Fibroblast of the aortic adventitia (primary cell): ENCODE results near the gene CASP2. TPM values are rescaled to one million over a fixed set of nuclear protein-coding genes. Genes with fewer than 3 reads are reported as not detected.

ENCODE experiments used
- DNase-seq: peaks from one replicate; pipeline ENCODE4 v3.0.0-alpha.2; 2010; ENCODE audit warnings: low read depth
- H3K4me3 ChIP-seq: 2 replicates; pipeline ENCODE4 v1.5.1; 2011; ENCODE audit warnings: low read depth, mild to moderate bottlenecking, control low read depth, low read length, moderate library complexity
- CTCF ChIP-seq: IDR thresholded peaks from 2 replicates; pipeline ENCODE4 v1.5.1; 2011; ENCODE audit warnings: mild to moderate bottlenecking, low read length, control low read depth, inconsistent platforms; ENCODE audit not compliant: insufficient read depth
- total RNA-seq: library from RNA; depleted of rRNA; stranded (reverse); fragments of >200 nt; gene quantifications from 2 replicates; pipeline ENCODE4 v1.2.3, GENCODE V29; 2012; ENCODE audit warnings: low replicate concordance

The CASP2 gene
- total RNA-seq, 1 donor: 19.8 TPM

- no peak for TF ChIP-seq CTCF
- no peak within 1 kb of the TSS for H3K4me3 ChIP-seq
- no peak for DNase-seq
These were observed 3.3 kb upstream of the CASP2 start, which contains the start of gene TMEM139 for GRCh38 chr7:143284591-143285469. Gene TMEM139 (plus strand): TSS chr7:143284958. CDS start chr7:143285958, 1,000 bp downstream.

- TF ChIP-seq CTCF: no peak
- no peak overlapping the region for H3K4me3 ChIP-seq
- no peak for DNase-seq
These were observed 2.7 kb upstream of the CASP2 start for GRCh38 chr7:143285470-143285778.

- no peak for TF ChIP-seq CTCF
These were observed 2.2 kb upstream of the CASP2 start for GRCh38 chr7:143285806-143286521.

GRCh38 chr7:143286522-143286890 is 1.6 kb upstream of the CASP2 start:
- TF ChIP-seq CTCF: no peak
- no peak for DNase-seq

More at GRCh38 chr7:143285806-143286521, 2.2 kb upstream of the CASP2 start:
- DNase-seq: no peak
- no peak overlapping the region for H3K4me3 ChIP-seq

GRCh38 chr7:143287339-143287934 is 714 bp upstream of the CASP2 start:
- H3K4me3 ChIP-seq: peak overlapping the region; percentile 60
- DNase-seq: no peak
- no peak for TF ChIP-seq CTCF

More at GRCh38 chr7:143286522-143286890, 1.6 kb upstream of the CASP2 start:
- H3K4me3 ChIP-seq: no peak overlapping the region

GRCh38 chr7:143288836-143289235 is 685 bp downstream of the CASP2 start:
- TF ChIP-seq CTCF: no peak
- DNase-seq: no peak
- peak overlapping the region; percentile 90 for H3K4me3 ChIP-seq
